Calu3 (cell line): ENCODE results near the gene PAX2. TPM values are rescaled to one million over a fixed set of nuclear protein-coding genes. Genes with fewer than 3 reads are reported as not detected.

ENCODE experiments used
- BruUV-seq: library from RNA; stranded (reverse); fragments of 400-500 nt; replicated peaks from 2 replicates; lab custom pipeline; 2021; lab: Mats Ljungman, UMichigan
- CTCF ChIA-PET: fragments of 300-600 bp; sonication (Branson Sonifier 250); formaldehyde crosslinking; loops from one replicate; lab custom pipeline; 2022; ENCODE audit warnings: antibody characterized with exemption; lab: Charles Lee
- DNase-seq: peaks from one replicate; pipeline ENCODE4 v3.0.0; 2022
- H3K27ac Mint-ChIP-seq: one replicate; pipeline ENCODE4 v1.8.0; 2022; ENCODE audit warnings: mixed read lengths; ENCODE audit not compliant: unreplicated experiment
- H3K27me3 Mint-ChIP-seq: one replicate; pipeline ENCODE4 v1.8.0; 2022; ENCODE audit warnings: mixed read lengths; ENCODE audit not compliant: unreplicated experiment
- H3K36me3 Mint-ChIP-seq: one replicate; pipeline ENCODE4 v1.8.0; 2022; ENCODE audit warnings: mild to moderate bottlenecking, moderate library complexity, mixed read lengths; ENCODE audit not compliant: insufficient read depth, unreplicated experiment
- H3K4me1 Mint-ChIP-seq: one replicate; pipeline ENCODE4 v1.8.0; 2022; ENCODE audit warnings: mild to moderate bottlenecking, low read depth, mixed read lengths; ENCODE audit not compliant: unreplicated experiment
- H3K4me3 Mint-ChIP-seq: one replicate; pipeline ENCODE4 v1.8.0; 2022; ENCODE audit warnings: mild to moderate bottlenecking, low read depth, moderate library complexity, mixed read lengths; ENCODE audit not compliant: unreplicated experiment
- H3K9me3 Mint-ChIP-seq: one replicate; pipeline ENCODE4 v1.8.0; 2022; ENCODE audit warnings: low read depth, mixed read lengths; ENCODE audit not compliant: unreplicated experiment
- CTCF ChIP-seq: fragments of 200-600 bp; IDR thresholded peaks from one replicate; pipeline ENCODE4 v1.8.0; 2022; ENCODE audit warnings: antibody characterized with exemption; ENCODE audit not compliant: unreplicated experiment
- intact Hi-C: fragments of 100-400 bp; cut with micrococcal nuclease; formaldehyde crosslinking; loops from one replicate; pipeline ENCODE4 v1.10.0; 2022; ENCODE audit not compliant: unreplicated experiment
- total RNA-seq: library from RNA; stranded (reverse); gene quantifications from 2 replicates; pipeline ENCODE4 v1.2.3, GENCODE V29; 2022

Gene PAX2
- total RNA-seq, 1 experiment from 2014 or later: not detected

- intact Hi-C loops: no loop called here
- TF ChIP-seq CTCF: no peak
- DNase-seq: no peak
- no peaks in the 10 kb centered on the region for H3K9me3 Mint-ChIP-seq
- no peak overlapping the region for H3K4me3 Mint-ChIP-seq
- CTCF ChIA-PET: interaction anchor here (1.0 kb wide), 1 partner anchor 11 kb away, joined by 3 read pairs; no protein-coding TSS in a partner anchor
- no peaks in the 10 kb centered on the region for H3K36me3 Mint-ChIP-seq
- no peak overlapping the region for H3K27ac Mint-ChIP-seq
- H3K4me1 Mint-ChIP-seq: peaks cover 8% of the 10 kb centered on the region
- BruUV-seq: no TSS peak
- peaks cover 95% of the 10 kb centered on the region for H3K27me3 Mint-ChIP-seq
These were observed 58.1 kb downstream of the PAX2 start for GRCh38 chr10:100803492-100803891.

- intact Hi-C loops: no loop called here
- Mint-ChIP-seq H3K4me1 (peaks cover 8% of the 10 kb centered on the region), H3K4me3 (no peak overlapping the region), H3K9me3 (no peaks in the 10 kb centered on the region), H3K36me3 (no peaks in the 10 kb centered on the region), H3K27ac (no peak overlapping the region), H3K27me3 (peaks cover 95% of the 10 kb centered on the region)
- TF ChIP-seq CTCF: no peak
- CTCF ChIA-PET: no interaction called here
- no TSS peak for BruUV-seq
- DNase-seq: no peak
These were observed 58.5 kb downstream of the PAX2 start for GRCh38 chr10:100803908-100804307.

GRCh38 chr10:100805543-100806355, 60.4 kb downstream of the PAX2 start:
- Mint-ChIP-seq H3K9me3 (no peaks in the 10 kb centered on the region), H3K27ac (no peak overlapping the region), H3K27me3 (peaks cover 93% of the 10 kb centered on the region), H3K36me3 (no peaks in the 10 kb centered on the region), H3K4me3 (no peak overlapping the region), H3K4me1 (peaks cover 8% of the 10 kb centered on the region)
- no peak for DNase-seq
- CTCF ChIA-PET: no interaction called here
- TF ChIP-seq CTCF: no peak
- intact Hi-C loops: no loop called here
- BruUV-seq: no TSS peak

- H3K4me3 Mint-ChIP-seq: no peak overlapping the region
- no peaks in the 10 kb centered on the region for H3K9me3 Mint-ChIP-seq
- DNase-seq: no peak
- intact Hi-C loops: no loop called here
- no peak for TF ChIP-seq CTCF
- peaks cover 8% of the 10 kb centered on the region for H3K4me1 Mint-ChIP-seq
- CTCF ChIA-PET: no interaction called here
- BruUV-seq: no TSS peak
- peaks cover 94% of the 10 kb centered on the region for H3K27me3 Mint-ChIP-seq
- H3K27ac Mint-ChIP-seq: no peak overlapping the region
- H3K36me3 Mint-ChIP-seq: no peaks in the 10 kb centered on the region
These were observed 60.9 kb downstream of the PAX2 start for GRCh38 chr10:100806356-100806645.
